H1 (cell line): ENCODE results near the gene WDFY1. TPM values are rescaled to one million over a fixed set of nuclear protein-coding genes. Genes with fewer than 3 reads are reported as not detected.

Source experiments
- CTCF ChIA-PET: fragments of 300-600 bp; sonication (Branson Sonifier 250); formaldehyde crosslinking; loops from one replicate; lab custom pipeline; 2021; ENCODE audit not compliant: partially characterized antibody; lab: Charles Lee
- POLR2A ChIA-PET: fragments of 300-600 bp; sonication (Branson Sonifier 250); formaldehyde crosslinking; loops from one replicate; lab custom pipeline; 2021; ENCODE audit warnings: inconsistent platforms; ENCODE audit not compliant: partially characterized antibody; lab: Charles Lee
- DNase-seq, 2 experiments: peaks; one replicate each; pipeline versions ENCODE4 v3.0.0 to v3.0.0-alpha.2; 2010 to 2022; ENCODE audit warnings: low spot score in 2 of 2, low read depth in 1 of 2, mixed read lengths in 1 of 2
- FAIRE-seq: peaks from 2 replicates; lab custom pipeline; 2011; peaks lifted over from hg19 to GRCh38; lab: Jason Lieb, UNC
- H2AFZ ChIP-seq: 2 replicates; pipeline ENCODE4 v1.8.1; 2012; ENCODE audit warnings: low read length, inconsistent platforms
- H2AK5ac ChIP-seq: 2 replicates; pipeline ENCODE4 v1.6.1; 2013; ENCODE audit warnings: low read depth, low read length
- H2BK120ac ChIP-seq: replicated peaks from 2 replicates; pipeline ENCODE3; 2013; ENCODE audit warnings: low read depth, low read length, inconsistent platforms
- H2BK12ac ChIP-seq: 2 replicates; pipeline ENCODE4 v1.6.1; 2013; ENCODE audit warnings: low read depth, low read length
- H2BK15ac ChIP-seq: 2 replicates; pipeline ENCODE4 v1.6.1; 2013; ENCODE audit warnings: low read length
- H2BK20ac ChIP-seq: 2 replicates; pipeline ENCODE4 v1.6.1; 2013; ENCODE audit warnings: low read length
- H2BK5ac ChIP-seq: 2 replicates; pipeline ENCODE4 v1.6.1; 2013; ENCODE audit warnings: low read depth, low read length
- H3K14ac ChIP-seq: 2 replicates; pipeline ENCODE4 v1.6.1; 2013; ENCODE audit warnings: inconsistent platforms; ENCODE audit not compliant: insufficient read length
- H3K18ac ChIP-seq: 2 replicates; pipeline ENCODE4 v1.6.1; 2013; ENCODE audit warnings: low read length; ENCODE audit errors: extremely low read depth
- H3K23ac ChIP-seq: 2 replicates; pipeline ENCODE4 v1.6.1; 2013; ENCODE audit warnings: inconsistent platforms; ENCODE audit not compliant: insufficient read length
- H3K23me2 ChIP-seq: 2 replicates; pipeline ENCODE4 v1.6.1; 2013; ENCODE audit warnings: low read depth, low read length
- H3K27ac ChIP-seq: 2 replicates; pipeline ENCODE4 v1.6.1; 2011; ENCODE audit warnings: low read depth, low read length, inconsistent platforms
- H3K27me3 ChIP-seq, 4 experiments: replicated peaks in 1 of 4; 1 replicate in 1 of 4; 2 replicates in 3 of 4; pipeline versions ENCODE4 v1.6.1 to v1.8.1; 2011 to 2013; ENCODE audit warnings: low read length in 3 of 4, mild to moderate bottlenecking in 3 of 4, inconsistent platforms in 2 of 4, mixed read lengths in 2 of 4, moderate library complexity in 1 of 4; ENCODE audit not compliant: control insufficient read depth in 3 of 4, insufficient read depth in 3 of 4; ENCODE audit errors: extremely low read depth in 1 of 4
- H3K36me3 ChIP-seq, 4 experiments: 2 replicates each; pipeline versions ENCODE4 v1.6.1 to v1.8.1; 2011 to 2013; ENCODE audit warnings: mild to moderate bottlenecking in 4 of 4, low read length in 3 of 4, moderate library complexity in 2 of 4, control low read depth in 1 of 4, inconsistent platforms in 1 of 4; ENCODE audit not compliant: insufficient read depth in 4 of 4, control insufficient read depth in 2 of 4
- H3K4ac ChIP-seq: replicated peaks from 2 replicates; pipeline ENCODE3; 2013; ENCODE audit warnings: low read length, low read depth, mixed read lengths, inconsistent platforms; ENCODE audit not compliant: insufficient read length
- H3K4me1 ChIP-seq, 4 experiments: replicated peaks in 1 of 4; 1 replicate in 1 of 4; 2 replicates in 3 of 4; pipeline versions ENCODE4 v1.6.1 to v1.8.1; 2011 to 2013; ENCODE audit warnings: low read length in 3 of 4, inconsistent platforms in 2 of 4, mixed read lengths in 1 of 4; ENCODE audit not compliant: insufficient read depth in 4 of 4, control insufficient read depth in 3 of 4
- H3K4me2 ChIP-seq, 2 experiments: 2 replicates each; pipeline versions ENCODE4 v1.6.1 to v1.8.1; 2011 to 2013; ENCODE audit warnings: low read depth in 2 of 2, low read length in 2 of 2, control low read depth in 1 of 2, inconsistent platforms in 1 of 2, mild to moderate bottlenecking in 1 of 2; ENCODE audit not compliant: insufficient read depth in 1 of 2
- H3K4me3 ChIP-seq, 4 experiments: fragments of 200-600, 300-600 bp in 1 of 4; sonication (generic), shearing (Covaris generic), sonication (Bioruptor Twin) in 1 of 4; 2 replicates each; pipeline versions ENCODE4 v1.5.1 to v1.8.1; 2011 to 2016; ENCODE audit warnings: low read length in 4 of 4, low read depth in 3 of 4, control low read depth in 2 of 4, inconsistent platforms in 2 of 4, mild to moderate bottlenecking in 2 of 4, mixed read lengths in 1 of 4, moderate library complexity in 1 of 4; ENCODE audit not compliant: insufficient read depth in 2 of 4; ENCODE audit errors: extremely low read depth in 1 of 4
- H3K56ac ChIP-seq: replicated peaks from 2 replicates; pipeline ENCODE3; 2013; ENCODE audit warnings: low read depth, mild to moderate bottlenecking, mixed read lengths, low read length, inconsistent platforms; ENCODE audit not compliant: insufficient read length
- H3K79me1 ChIP-seq: 2 replicates; pipeline ENCODE4 v1.6.1; 2013; ENCODE audit warnings: low read depth, low read length, control low read depth
- H3K79me2 ChIP-seq, 2 experiments: 2 replicates each; pipeline versions ENCODE4 v1.6.1 to v1.8.1; 2012 to 2013; ENCODE audit warnings: low read length in 2 of 2, mild to moderate bottlenecking in 2 of 2, inconsistent platforms in 1 of 2; ENCODE audit not compliant: insufficient read depth in 2 of 2, control insufficient read depth in 1 of 2
- H3K9ac ChIP-seq, 4 experiments: replicated peaks in 1 of 4; 1 replicate in 1 of 4; 2 replicates in 3 of 4; pipeline versions ENCODE4 v1.6.1 to v1.8.1; 2011 to 2013; ENCODE audit warnings: low read depth in 3 of 4, low read length in 3 of 4, control low read depth in 2 of 4, mild to moderate bottlenecking in 2 of 4, moderate library complexity in 2 of 4, inconsistent platforms in 1 of 4; ENCODE audit errors: extremely low read depth in 1 of 4
- H3K9me3 ChIP-seq, 2 experiments: 2 replicates each; pipeline versions ENCODE4 v1.6.1 to v1.8.1; 2012 to 2013; ENCODE audit warnings: mild to moderate bottlenecking in 2 of 2, moderate library complexity in 2 of 2, control low read depth in 1 of 2, inconsistent platforms in 1 of 2, low read depth in 1 of 2, low read length in 1 of 2, mixed read lengths in 1 of 2; ENCODE audit not compliant: insufficient read depth in 2 of 2
- H4K20me1 ChIP-seq, 2 experiments: replicated peaks in 1 of 2; 2 replicates each; pipeline versions ENCODE3 to v1.8.1; 2011 to 2013; ENCODE audit warnings: inconsistent platforms in 2 of 2, low read length in 2 of 2, mild to moderate bottlenecking in 1 of 2; ENCODE audit not compliant: insufficient read depth in 2 of 2, control insufficient read depth in 1 of 2
- H4K5ac ChIP-seq: 2 replicates; pipeline ENCODE4 v1.6.1; 2013; ENCODE audit warnings: low read length, low read depth, mixed read lengths, inconsistent platforms; ENCODE audit not compliant: insufficient read length
- H4K8ac ChIP-seq: 2 replicates; pipeline ENCODE4 v1.8.0; 2013; ENCODE audit warnings: mild to moderate bottlenecking, moderate library complexity, low read length, inconsistent platforms; ENCODE audit not compliant: insufficient read depth; ENCODE audit errors: extremely low read depth
- H4K91ac ChIP-seq: replicated peaks from 2 replicates; pipeline ENCODE3; 2013; ENCODE audit warnings: low read length, mixed read lengths, inconsistent platforms; ENCODE audit not compliant: insufficient read length
- ASH2L ChIP-seq: fragments of 200-600, 300-600 bp; sonication (generic); IDR thresholded peaks from one replicate; pipeline ENCODE4 v1.7.1; 2017; ENCODE audit warnings: low read length
- ATF2 ChIP-seq: IDR thresholded peaks from 2 replicates; pipeline ENCODE4 v1.6.1; 2012; ENCODE audit warnings: low read length, inconsistent platforms
- CHD2 ChIP-seq: IDR thresholded peaks from 2 replicates; pipeline ENCODE4 v1.6.1; 2012; ENCODE audit warnings: low read length, improper control_type of control experiment
- MAFK ChIP-seq: IDR thresholded peaks from 2 replicates; pipeline ENCODE4 v1.6.1; 2012; ENCODE audit warnings: low read depth, mild to moderate bottlenecking, improper control_type of control experiment, low read length
- MAX ChIP-seq: IDR thresholded peaks from 2 replicates; pipeline ENCODE4 v1.6.1; 2012; ENCODE audit warnings: inconsistent platforms
- PHF8 ChIP-seq: fragments of 200-600 bp; sonication (generic); conservative IDR thresholded peaks from 2 replicates; pipeline ENCODE4 v1.7.1; 2012; ENCODE audit warnings: low read depth, mild to moderate bottlenecking, inconsistent platforms, low read length, moderate library complexity
- POLR2A ChIP-seq, 2 experiments: IDR thresholded peaks; 1 replicate in 1 of 2; 2 replicates in 1 of 2; pipeline ENCODE4 v1.6.1; 2011; ENCODE audit warnings: low read depth in 2 of 2, low read length in 2 of 2, mild to moderate bottlenecking in 2 of 2; ENCODE audit errors: control extremely low read depth in 1 of 2
- RFX5 ChIP-seq: IDR thresholded peaks from 2 replicates; pipeline ENCODE4 v1.6.1; 2011; ENCODE audit warnings: low read depth, low read length, improper control_type of control experiment, borderline replicate concordance
- WGBS, 2 experiments: shearing (Covaris generic) in 1 of 2; methylation state at CpG; one replicate each; pipeline versions ENCODE4 v1.1.6 to v1.1.7; 2013 to 2015; ENCODE audit warnings: low lambda C conversion rate in 2 of 2, mixed read lengths in 2 of 2, inconsistent platforms in 1 of 2, low coverage in 1 of 2, missing lambda C conversion rate in 1 of 2; ENCODE audit not compliant: insufficient replicate concordance in 2 of 2, insufficient coverage in 1 of 2, insufficient read length in 1 of 2; ENCODE audit errors: extremely low coverage in 1 of 2, missing lambda C conversion rate in 1 of 2; 5-methylcytosine and 5-hydroxymethylcytosine counted together
- polyA plus RNA-seq, 7 experiments: library from polyadenylated mRNA; depleted of rRNA in 3 of 7; stranded (reverse) in 5 of 7; unstranded in 2 of 7; fragments of >200 nt in 5 of 7; fragments of 200-250 nt in 2 of 7; gene quantifications; 1 replicate in 5 of 7; 2 replicates in 1 of 7; 4 replicates in 1 of 7; pipeline versions ENCODE4 v1.2.1 to v1.2.3, GENCODE V29; 2011 to 2013; ENCODE audit warnings: missing spikeins in 2 of 7, mixed read lengths in 2 of 7
- total RNA-seq: library from RNA; stranded (reverse); fragmentation: NEBNext Ultra II Directional; extraction: Animal tissue kit (Norgen Biotek cat#: 25700); gene quantifications from 2 replicates; pipeline ENCODE4 v1.2.1, GENCODE V29; 2021

The WDFY1 gene
- total and polyA plus RNA-seq, 2 of the 8 experiments (the other 6 are each of a cell fraction or from before 2014, with no cell fraction given), result 68.4 to 94.7 TPM

DNA sequence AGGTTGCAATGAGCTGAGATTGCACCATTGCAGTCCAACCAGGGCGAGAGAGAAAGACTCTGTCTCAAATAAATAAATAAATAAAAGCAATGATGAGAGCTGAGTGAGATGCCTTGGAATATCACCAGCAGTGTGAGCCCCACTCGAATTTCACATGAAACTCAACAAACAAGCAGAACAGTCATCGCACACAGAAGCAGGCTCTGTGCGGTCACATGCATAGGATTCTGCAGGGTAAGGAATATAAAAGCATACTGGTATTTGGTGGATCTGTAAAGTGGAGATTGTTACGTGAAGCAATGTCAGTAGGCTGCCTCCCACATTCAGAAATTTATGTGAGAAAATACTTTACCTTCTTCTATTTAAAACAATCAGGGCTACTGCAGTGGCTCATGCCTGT is 89.7 kb downstream of the WDFY1 start:
- no peak overlapping the region for H2AFZ ChIP-seq
- 95% methylated on average over 5 of the region's 5 CpGs; no CpG with 5 or more reads in 1 of the 2 experiments for WGBS, 2 experiments
- no peak overlapping the region for H4K8ac ChIP-seq
- H2BK5ac ChIP-seq, result no peak overlapping the region
- TF ChIP-seq RFX5, result no peak
- no peak for TF ChIP-seq CHD2
- TF ChIP-seq ASH2L, result no peak
- TF ChIP-seq MAFK, result no peak
- no peak for TF ChIP-seq PHF8
- TF ChIP-seq ATF2, result no peak
- TF ChIP-seq POLR2A (IDR thresholded peaks at IDR 0.05; ENCODE audit: control extremely low read depth in 1 of 2, low read depth in 2 of 2, low read length in 2 of 2), result no peak
- TF ChIP-seq MAX, result no peak
- no peak overlapping the region for H2BK12ac ChIP-seq
- no peaks in the 10 kb centered on the region for H3K9me3 ChIP-seq
- H4K5ac ChIP-seq, result no peak overlapping the region
- H3K4me1 ChIP-seq, result peaks cover 0 to 5% (median 0%) of the 10 kb centered on the region in 4 experiments; a peak in 1 of 7 replicates
- FAIRE-seq, result no peak
- H2BK20ac ChIP-seq, result no peak overlapping the region
- peaks cover 0 to 1% of the 10 kb centered on the region in 2 experiments for H4K20me1 ChIP-seq
- no peak overlapping the region for H3K56ac ChIP-seq
- no peaks in the 10 kb centered on the region for H3K79me1 ChIP-seq
- ChIA-PET CTCF (no interaction called here), POLR2A (no interaction called here)
- no peak overlapping the region for H3K27ac ChIP-seq
- H3K4ac ChIP-seq, result no peak overlapping the region
- H3K4me3 ChIP-seq, result no peak overlapping the region
- no peak overlapping the region for H3K18ac ChIP-seq
- H3K14ac ChIP-seq, result no peak overlapping the region
- no peak overlapping the region for H2BK15ac ChIP-seq
- no peak overlapping the region for H3K9ac ChIP-seq
- H2AK5ac ChIP-seq, result no peak overlapping the region
- no peaks in the 10 kb centered on the region for H3K27me3 ChIP-seq
- no peaks in the 10 kb centered on the region for H3K36me3 ChIP-seq
- H3K23ac ChIP-seq, result no peak overlapping the region
- no peaks in the 10 kb centered on the region for H3K79me2 ChIP-seq
- H2BK120ac ChIP-seq, result no peak overlapping the region
- H3K4me2 ChIP-seq, result no peak overlapping the region
- H3K23me2 ChIP-seq, result no peaks in the 10 kb centered on the region
- DNase-seq, result no peak
- no peak overlapping the region for H4K91ac ChIP-seq
